Left forelimb (tissue), 1 donor: Measurements from ENCODE around the gene GAA.

Experiments used
- DNase-seq: peaks from one replicate; pipeline ENCODE4 v3.0.0-alpha.2; 2018; ENCODE audit warnings: low spot score

GAA gene

GRCh38 chr17:80104321-80104955 is 3.1 kb downstream of the GAA start:
- peak; percentile 58 for DNase-seq

- DNase-seq: no peak
These were observed 3.6 kb downstream of the GAA start for GRCh38 chr17:80104956-80105375.

GRCh38 chr17:80105762-80106161 is 4.4 kb downstream of the GAA start:
- DNase-seq: peak; percentile 66

- peak; percentile 79 for DNase-seq
These were observed 4.8 kb downstream of the GAA start for GRCh38 chr17:80106176-80106575.

- no peak for DNase-seq
These were observed 5.4 kb downstream of the GAA start for GRCh38 chr17:80106751-80107150.

- no peak for DNase-seq
These were observed 6.0 kb downstream of the GAA start for GRCh38 chr17:80107231-80108021.

GRCh38 chr17:80108036-80108971 is 6.9 kb downstream of the GAA start:
- DNase-seq: peak; percentile 56

GRCh38 chr17:80109066-80109660 is 7.8 kb downstream of the GAA start:
- DNase-seq: peak; percentile 55

- peak; percentile 61 for DNase-seq
These were observed 8.5 kb downstream of the GAA start for GRCh38 chr17:80109713-80110446.

- no peak for DNase-seq
These were observed 9.0 kb downstream of the GAA start for GRCh38 chr17:80110447-80110812.

- peak; percentile 59 for DNase-seq
These were observed 9.7 kb downstream of the GAA start for GRCh38 chr17:80110927-80111701.

- DNase-seq: peak; percentile 61
These were observed 10.5 kb downstream of the GAA start for GRCh38 chr17:80111702-80112470.

- DNase-seq: no peak
These were observed 11.2 kb downstream of the GAA start for GRCh38 chr17:80112471-80113032.

- DNase-seq: no peak
These were observed 11.7 kb downstream of the GAA start for GRCh38 chr17:80113033-80113484.

- no peak for DNase-seq
These were observed 13.4 kb downstream of the GAA start for GRCh38 chr17:80114758-80115157.

- no peak for DNase-seq
These were observed 13.8 kb downstream of the GAA start for GRCh38 chr17:80115159-80115558.

- DNase-seq: no peak
These were observed 15.0 kb downstream of the GAA start for GRCh38 chr17:80116276-80116920.

- no peak for DNase-seq
These were observed 15.6 kb downstream of the GAA start for GRCh38 chr17:80116921-80117380.
